GM19468 (cell line): ENCODE results near the gene PPM1E.

Experiments used
- ATAC-seq: cut with Tn5 transposase; IDR thresholded peaks from one replicate; pipeline ENCODE4 v1.9.1; 2021; ENCODE audit warnings: mild to moderate bottlenecking, moderate library complexity, moderate number of reproducible peaks; ENCODE audit not compliant: unreplicated experiment; ENCODE audit errors: extremely low read depth

Gene PPM1E

GRCh38 chr17:59024916-59025315 lies 269.3 kb downstream of the PPM1E start:
- ATAC-seq: no peak

- no peak for ATAC-seq
Measured at GRCh38 chr17:59026176-59026939, 270.7 kb downstream of the PPM1E start.

- ATAC-seq: no peak
Measured at GRCh38 chr17:59027750-59028149, 272.1 kb downstream of the PPM1E start.

- no peak for ATAC-seq
Measured at GRCh38 chr17:59028328-59028727, 272.7 kb downstream of the PPM1E start.

- ATAC-seq: no peak
Measured at GRCh38 chr17:59030811-59031210, 275.2 kb downstream of the PPM1E start.
